Neuron (in vitro differentiated cells): ENCODE data around the gene TBXA2R.
"Not testable (repeated sequence)": the region's sequence is repeated elsewhere in the genome, so short reads cannot be mapped to it uniquely, and the experiment has no call there.

ENCODE experiments used
- H2AFZ ChIP-seq: one replicate; pipeline ENCODE4 v1.6.1; 2013; ENCODE audit warnings: low read depth, mild to moderate bottlenecking, inconsistent platforms, low read length, moderate library complexity
- H3K27me3 ChIP-seq: one replicate; pipeline ENCODE4 v1.6.1; 2013; ENCODE audit warnings: low read length; ENCODE audit not compliant: insufficient read depth
- H3K36me3 ChIP-seq: one replicate; pipeline ENCODE4 v1.6.1; 2013; ENCODE audit warnings: low read length; ENCODE audit not compliant: insufficient read depth
- H3K4me1 ChIP-seq: one replicate; pipeline ENCODE4 v1.6.1; 2013; ENCODE audit warnings: low read length; ENCODE audit not compliant: insufficient read depth
- H3K4me3 ChIP-seq: 2 replicates; pipeline ENCODE4 v1.5.1; 2013; ENCODE audit warnings: mild to moderate bottlenecking, low read length, moderate library complexity
- H3K9me3 ChIP-seq: one replicate; pipeline ENCODE4 v1.6.1; 2013; ENCODE audit warnings: low read length

The TBXA2R gene

DNA sequence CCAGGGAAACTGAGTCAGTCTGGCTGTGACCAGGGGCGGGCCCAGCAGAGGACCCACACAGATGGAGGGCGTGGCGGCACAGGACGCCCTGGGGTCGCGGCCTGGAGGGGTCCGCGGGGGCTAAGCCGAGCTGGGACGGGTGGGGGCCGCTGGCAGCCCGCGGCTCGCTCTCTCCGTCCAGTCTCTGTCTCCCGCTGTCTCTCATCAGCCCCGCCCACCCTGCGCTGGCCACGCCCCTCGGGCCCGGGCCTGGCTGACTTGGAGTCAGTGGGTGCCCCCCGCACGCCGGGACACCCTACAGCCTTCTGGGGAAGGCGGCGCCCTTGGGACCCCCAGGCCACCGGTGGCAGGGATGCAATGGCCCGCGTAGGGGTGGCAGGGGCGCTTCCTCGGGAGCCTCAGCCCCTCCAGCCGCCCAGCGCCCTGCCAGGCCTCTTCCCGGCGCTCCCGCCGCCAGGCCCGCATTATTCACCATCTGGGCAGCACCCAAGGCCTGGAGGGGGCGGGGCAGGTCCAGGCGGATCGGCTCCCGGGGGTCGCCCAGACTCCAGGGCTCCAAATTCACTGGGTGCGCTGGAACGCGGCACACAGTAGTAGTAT lies at the start of gene TBXA2R:
TBXA2R (minus strand) TSS at position 186 of the 600 bp plus-strand sequence. CDS start 6,241 bp downstream, outside the sequence.
- H3K27me3 ChIP-seq = peaks cover 46% of the 10 kb centered on the region
- no peaks in the 10 kb centered on the region for H3K9me3 ChIP-seq
- peaks cover 11% of the 10 kb centered on the region for H3K36me3 ChIP-seq
- H2AFZ ChIP-seq = no peak within 1 kb of the TSS
- H3K4me3 ChIP-seq = no peak within 1 kb of the TSS
- H3K4me1 ChIP-seq = peaks cover 3% of the 10 kb centered on the region

DNA sequence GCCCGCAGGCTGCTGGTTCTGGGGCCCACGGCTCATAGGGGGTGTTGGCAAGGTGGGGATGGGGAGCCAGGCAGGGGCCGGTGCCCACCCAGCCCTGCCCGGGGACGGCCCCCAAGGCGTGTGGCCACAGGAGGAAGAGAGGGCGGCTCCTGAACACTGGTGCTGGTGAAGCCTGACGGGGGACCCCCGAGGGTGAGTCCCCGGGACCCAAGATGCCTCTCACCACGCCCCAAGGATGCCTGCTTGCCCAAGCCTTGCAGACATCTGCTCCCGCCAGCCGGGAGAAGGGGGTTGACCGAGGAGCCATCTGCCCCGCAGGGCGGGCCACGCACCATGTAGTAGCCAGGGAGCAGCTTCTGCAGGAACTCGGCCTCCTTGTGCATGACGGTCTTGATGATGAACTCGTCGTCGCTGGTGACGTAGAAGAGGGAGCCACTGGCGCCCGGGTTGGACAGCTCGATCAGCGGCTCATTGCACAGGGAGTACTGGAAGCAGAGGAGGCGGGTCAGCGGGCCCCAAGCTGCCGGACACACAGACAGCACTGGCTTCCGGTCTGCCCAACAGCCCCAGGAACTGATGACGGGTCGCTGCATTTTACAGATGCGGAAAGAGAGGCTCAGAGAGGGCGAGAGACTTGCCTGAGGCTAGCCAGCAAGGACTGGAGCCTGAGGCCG lies 49.5 kb upstream of the TBXA2R start:
- no peak overlapping the region for H3K4me3 ChIP-seq
- H3K36me3 ChIP-seq = peaks cover 40% of the 10 kb centered on the region
- no peaks in the 10 kb centered on the region for H3K27me3 ChIP-seq
- no peaks in the 10 kb centered on the region for H3K9me3 ChIP-seq
- H3K4me1 ChIP-seq = no peaks in the 10 kb centered on the region
- no peak overlapping the region for H2AFZ ChIP-seq

DNA sequence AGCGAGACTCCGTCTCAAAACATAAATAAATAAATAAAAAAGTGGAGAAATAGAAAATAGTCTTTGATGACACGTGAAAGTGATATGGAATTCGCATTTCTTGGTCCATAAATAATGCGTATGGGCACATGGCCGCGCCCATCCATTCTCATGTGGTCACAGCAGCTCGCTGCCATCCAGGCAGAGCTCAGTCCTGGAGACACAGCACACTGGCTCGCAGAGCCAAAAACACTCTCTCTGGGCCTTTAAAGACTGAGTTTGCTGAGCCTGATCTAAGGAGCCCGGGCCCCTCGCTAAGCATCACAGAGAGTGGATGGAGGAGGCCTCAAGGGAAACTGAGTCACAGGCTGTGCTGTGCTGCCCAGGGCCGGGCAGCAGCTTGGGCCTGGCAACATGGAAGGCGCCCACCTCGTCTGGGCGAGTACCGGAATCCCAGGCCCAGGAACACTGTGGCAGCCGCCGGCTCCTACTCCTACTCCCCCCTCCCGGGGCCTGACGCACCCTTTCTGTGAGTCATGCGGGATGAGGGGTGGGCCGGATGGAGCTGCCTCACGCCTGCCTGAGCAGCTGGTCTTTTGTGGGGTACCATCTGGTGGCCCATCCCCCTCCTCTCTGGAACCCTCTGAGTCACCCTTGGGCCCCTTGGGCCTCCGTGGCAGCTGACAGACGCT lies 48.9 kb upstream of the TBXA2R start:
- H2AFZ ChIP-seq = no peak overlapping the region
- H3K9me3 ChIP-seq = no peaks in the 10 kb centered on the region
- H3K4me3 ChIP-seq = no peak overlapping the region
- H3K27me3 ChIP-seq = no peaks in the 10 kb centered on the region
- peaks cover 43% of the 10 kb centered on the region for H3K36me3 ChIP-seq
- H3K4me1 ChIP-seq = no peaks in the 10 kb centered on the region

- no peak overlapping the region for H3K4me3 ChIP-seq
- peaks cover 36% of the 10 kb centered on the region for H3K36me3 ChIP-seq
- no peaks in the 10 kb centered on the region for H3K27me3 ChIP-seq
- H2AFZ ChIP-seq = no peak overlapping the region
- no peaks in the 10 kb centered on the region for H3K4me1 ChIP-seq
- no peaks in the 10 kb centered on the region for H3K9me3 ChIP-seq
Measured at GRCh38 chr19:3653865-3654513, 47.3 kb upstream of the TBXA2R start.

DNA sequence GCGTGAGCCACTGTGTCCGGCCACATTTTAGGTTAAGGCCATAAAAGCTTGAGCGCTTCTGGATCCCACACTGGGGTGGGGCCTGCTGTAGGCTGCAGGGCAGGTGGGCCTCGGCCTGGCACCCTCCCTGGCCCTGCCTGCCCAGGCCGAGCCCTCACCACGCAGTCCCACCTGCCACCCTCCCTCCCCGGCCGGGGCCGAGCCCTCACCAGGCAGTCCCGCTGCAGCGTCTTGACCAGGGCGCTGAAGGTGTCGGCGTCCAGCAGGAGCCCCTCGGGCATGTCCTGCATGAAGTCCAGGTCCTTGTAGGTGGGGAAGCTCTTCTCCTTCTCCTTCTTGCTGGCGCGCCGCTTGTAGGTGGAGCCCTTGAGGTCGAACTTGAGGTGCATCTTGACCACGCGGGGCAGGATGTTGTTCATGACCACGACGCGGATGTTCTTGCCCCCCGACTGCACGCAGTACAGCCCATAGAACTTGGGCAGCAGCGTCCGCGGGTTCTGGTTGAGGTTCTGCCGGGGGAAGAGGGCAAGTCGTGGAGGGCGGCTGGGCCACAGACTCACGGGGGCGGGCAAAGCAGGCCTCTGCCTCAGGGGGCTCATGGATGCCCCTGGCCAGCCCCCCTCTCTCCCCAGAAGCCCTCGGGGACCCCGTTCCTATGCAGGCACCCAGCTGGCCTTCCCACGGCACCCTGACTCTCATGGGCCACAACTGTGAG lies 46.6 kb upstream of the TBXA2R start:
- Histone ChIP-seq H3K9me3 (no peaks in the 10 kb centered on the region), H2AFZ (no peak overlapping the region), H3K36me3 (peaks cover 31% of the 10 kb centered on the region), H3K27me3 (no peaks in the 10 kb centered on the region), H3K4me3 (no peak overlapping the region), H3K4me1 (no peaks in the 10 kb centered on the region)

DNA sequence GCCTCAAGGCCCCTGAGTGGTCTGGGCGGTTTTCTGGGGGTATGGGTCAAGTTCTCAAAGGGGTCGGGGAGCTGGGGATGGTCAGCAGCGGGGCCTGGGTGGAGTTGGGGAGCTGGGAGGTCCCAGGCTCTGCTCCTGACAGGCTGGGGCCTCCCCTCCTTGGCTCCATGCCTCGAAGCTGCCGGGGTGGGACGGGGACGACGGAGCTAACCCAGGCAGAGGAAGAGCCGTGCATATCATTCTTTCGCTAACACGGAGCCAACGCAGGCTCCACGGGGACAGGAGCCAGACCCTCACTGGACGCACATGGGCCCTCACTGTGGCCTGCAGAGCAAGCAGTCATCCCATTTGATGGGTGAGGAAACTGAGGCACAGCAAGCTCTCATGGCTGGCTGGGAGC lies 45.7 kb upstream of the TBXA2R start:
- H3K36me3 ChIP-seq = peaks cover 26% of the 10 kb centered on the region
- H3K27me3 ChIP-seq = no peaks in the 10 kb centered on the region
- no peak overlapping the region for H2AFZ ChIP-seq
- H3K4me1 ChIP-seq = no peaks in the 10 kb centered on the region
- H3K9me3 ChIP-seq = no peaks in the 10 kb centered on the region
- no peak overlapping the region for H3K4me3 ChIP-seq

- Histone ChIP-seq H3K36me3 (peaks cover 26% of the 10 kb centered on the region), H2AFZ (no peak overlapping the region), H3K9me3 (no peaks in the 10 kb centered on the region), H3K4me3 (no peak overlapping the region), H3K4me1 (no peaks in the 10 kb centered on the region), H3K27me3 (no peaks in the 10 kb centered on the region)
Measured at GRCh38 chr19:3651684-3652083, 45.0 kb upstream of the TBXA2R start.

DNA sequence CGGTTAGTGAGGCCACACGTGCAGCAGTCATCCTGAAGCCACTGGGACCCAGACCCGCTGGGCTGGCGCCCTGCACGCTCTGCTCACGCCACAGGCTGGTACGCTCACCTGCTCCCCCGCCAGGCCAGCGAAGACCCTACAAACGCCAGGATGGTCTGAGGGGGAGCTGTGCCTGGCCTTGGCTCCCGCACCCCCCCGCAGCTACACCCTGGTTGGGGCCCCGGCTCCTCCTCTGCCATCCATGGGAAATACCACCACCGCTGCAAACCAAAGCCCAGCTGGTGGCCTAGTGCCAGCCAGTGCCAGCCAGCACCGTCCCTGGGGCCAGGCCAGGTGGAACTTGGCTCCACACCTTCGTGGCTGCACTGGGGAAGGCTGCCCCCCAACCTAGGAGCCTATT lies 43.2 kb upstream of the TBXA2R start:
- Histone ChIP-seq H3K4me3 (no peak overlapping the region), H3K36me3 (peaks cover 35% of the 10 kb centered on the region), H3K4me1 (no peaks in the 10 kb centered on the region), H3K9me3 (no peaks in the 10 kb centered on the region), H2AFZ (no peak overlapping the region), H3K27me3 (no peaks in the 10 kb centered on the region)

DNA sequence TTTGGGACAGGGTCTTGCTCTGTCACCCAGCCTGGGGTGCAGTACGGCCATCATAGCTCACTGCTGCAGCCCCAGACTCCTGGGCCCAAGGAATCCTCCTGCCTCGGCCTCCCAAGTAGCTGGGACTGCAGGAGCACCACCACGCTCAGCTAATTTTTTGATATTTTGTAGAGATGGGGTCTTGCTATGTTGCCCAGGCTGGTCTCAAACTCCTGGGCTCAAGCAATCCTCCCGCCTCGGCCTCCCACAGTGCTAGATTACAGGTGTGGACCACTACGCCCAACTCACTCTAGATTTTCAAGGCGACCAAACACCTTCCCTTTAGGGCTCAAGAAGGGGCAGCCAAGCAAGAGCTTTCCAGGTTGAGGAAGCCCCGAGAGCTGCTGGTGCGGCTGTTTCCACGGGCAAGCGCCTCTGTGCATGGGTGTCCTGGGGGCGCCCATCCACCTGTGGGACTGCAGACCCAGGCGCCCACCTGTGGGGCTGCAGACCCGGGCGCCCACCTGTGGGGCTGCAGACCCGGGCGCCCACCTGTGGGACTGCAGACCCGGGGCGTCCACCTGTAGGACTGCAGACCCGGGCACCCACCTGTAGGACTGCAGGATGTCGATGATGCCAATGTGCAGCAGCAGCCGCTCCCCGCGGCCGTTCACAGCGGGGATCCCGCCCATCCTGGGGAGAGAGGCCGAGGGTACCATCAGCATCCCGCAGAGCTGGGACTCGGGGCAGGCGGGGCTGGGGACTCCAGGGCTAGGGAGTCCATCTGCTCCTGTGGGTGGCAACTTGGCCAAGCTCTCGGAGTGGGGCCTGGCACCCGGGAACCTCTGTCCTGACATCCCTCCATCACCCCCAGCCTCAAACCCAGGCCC lies 41.6 kb upstream of the TBXA2R start:
- H3K4me3 ChIP-seq = no peak overlapping the region
- H3K27me3 ChIP-seq = no peaks in the 10 kb centered on the region
- H2AFZ ChIP-seq = no peak overlapping the region
- no peaks in the 10 kb centered on the region for H3K9me3 ChIP-seq
- H3K36me3 ChIP-seq = peaks cover 35% of the 10 kb centered on the region
- H3K4me1 ChIP-seq = no peaks in the 10 kb centered on the region

- not testable (repeated sequence) for H2AFZ ChIP-seq, H3K9me3 ChIP-seq, H3K4me3 ChIP-seq, H3K4me1 ChIP-seq, H3K27me3 ChIP-seq
- H3K36me3 ChIP-seq = peaks cover 29% of the 10 kb centered on the region
Measured at GRCh38 chr19:3647102-3647501, 40.4 kb upstream of the TBXA2R start.

GRCh38 chr19:3646336-3647092 lies 39.8 kb upstream of the TBXA2R start:
- H3K4me1 ChIP-seq = no peaks in the 10 kb centered on the region
- H3K9me3 ChIP-seq = no peaks in the 10 kb centered on the region
- H3K36me3 ChIP-seq = peaks cover 26% of the 10 kb centered on the region

GRCh38 chr19:3645726-3646125 lies 39.1 kb upstream of the TBXA2R start:
- H3K4me3 ChIP-seq = no peak overlapping the region
- no peaks in the 10 kb centered on the region for H3K27me3 ChIP-seq

More at GRCh38 chr19:3646336-3647092, 39.8 kb upstream of the TBXA2R start:
- no peak overlapping the region for H3K4me3 ChIP-seq
- no peak overlapping the region for H2AFZ ChIP-seq
- no peaks in the 10 kb centered on the region for H3K27me3 ChIP-seq

More at GRCh38 chr19:3645726-3646125, 39.1 kb upstream of the TBXA2R start:
- no peak overlapping the region for H2AFZ ChIP-seq
- no peaks in the 10 kb centered on the region for H3K4me1 ChIP-seq
- H3K36me3 ChIP-seq = peaks cover 23% of the 10 kb centered on the region
- no peaks in the 10 kb centered on the region for H3K9me3 ChIP-seq
